Liver (tissue), 9 donors: Measurements from ENCODE around the gene ACTN3. TPM values are rescaled to one million over a fixed set of nuclear protein-coding genes. Genes with fewer than 3 reads are reported as not detected.

Experiments used
- DNase-seq: peaks from one replicate; pipeline ENCODE4 v3.0.0-alpha.2; 2017; ENCODE audit warnings: low spot score
- H3K27ac ChIP-seq, 2 donors: one replicate each; pipeline ENCODE4 v1.7.0; 2013; ENCODE audit warnings: inconsistent platforms in 2 of 2, low read length in 2 of 2, control low read depth in 1 of 2, low read depth in 1 of 2, mild to moderate bottlenecking in 1 of 2
- H3K27me3 ChIP-seq, 4 donors: one replicate each; pipeline versions ENCODE4 v1.6.1 to v1.7.0; 2013; ENCODE audit warnings: low read length in 3 of 4, inconsistent platforms in 1 of 4, mild to moderate bottlenecking in 1 of 4, moderate library complexity in 1 of 4; ENCODE audit not compliant: control insufficient read depth in 4 of 4, insufficient read depth in 4 of 4
- H3K36me3 ChIP-seq, 4 donors: one replicate each; pipeline versions ENCODE4 v1.6.1 to v1.7.0; 2013; ENCODE audit warnings: low read length in 3 of 4, mild to moderate bottlenecking in 3 of 4, low read depth in 1 of 4, moderate library complexity in 1 of 4; ENCODE audit not compliant: control insufficient read depth in 4 of 4, insufficient read depth in 3 of 4
- H3K4me1 ChIP-seq, 4 donors: one replicate each; pipeline versions ENCODE4 v1.6.1 to v1.7.0; 2013; ENCODE audit warnings: low read length in 3 of 4, mild to moderate bottlenecking in 3 of 4, moderate library complexity in 1 of 4; ENCODE audit not compliant: control insufficient read depth in 4 of 4, insufficient read depth in 4 of 4
- H3K4me3 ChIP-seq, 3 donors: one replicate each; pipeline versions ENCODE4 v1.6.1 to v1.7.0; 2013; ENCODE audit warnings: low read length in 3 of 3, control low read depth in 1 of 3, low read depth in 1 of 3, mild to moderate bottlenecking in 1 of 3
- H3K9ac ChIP-seq, 2 donors: one replicate each; pipeline ENCODE4 v1.7.0; 2013; ENCODE audit warnings: low read length in 2 of 2, mild to moderate bottlenecking in 2 of 2, moderate library complexity in 2 of 2, control low read depth in 1 of 2, low read depth in 1 of 2
- H3K9me3 ChIP-seq, 4 donors: one replicate each; pipeline versions ENCODE4 v1.6.1 to v1.7.0; 2013; ENCODE audit warnings: low read length in 3 of 4; ENCODE audit not compliant: control insufficient read depth in 4 of 4
- ATF3 ChIP-seq: IDR thresholded peaks from 2 replicates; pipeline ENCODE4 v1.6.1; 2016; ENCODE audit warnings: antibody characterized with exemption
- EGR1 ChIP-seq, 2 donors: IDR thresholded peaks; 2 replicates each; pipeline ENCODE4 v1.6.1; 2016 to 2018; ENCODE audit warnings: antibody characterized with exemption in 2 of 2, low read depth in 2 of 2
- FOXA2 ChIP-seq: IDR thresholded peaks from 2 replicates; pipeline ENCODE4 v1.6.1; 2016; ENCODE audit warnings: antibody characterized with exemption
- HNF4A ChIP-seq, 2 donors: conservative IDR thresholded peaks; 2 replicates each; pipeline ENCODE4 v1.6.1; 2016; ENCODE audit warnings: antibody characterized with exemption in 2 of 2, mild to moderate bottlenecking in 2 of 2
- JUND ChIP-seq, 2 donors: IDR thresholded peaks; 2 replicates each; pipeline ENCODE4 v1.6.1; 2016; ENCODE audit warnings: antibody characterized with exemption in 2 of 2
- NR2F2 ChIP-seq: IDR thresholded peaks from 2 replicates; pipeline ENCODE4 v1.6.1; 2016; ENCODE audit warnings: antibody characterized with exemption
- REST ChIP-seq: IDR thresholded peaks from 2 replicates; pipeline ENCODE4 v1.6.1; 2016; ENCODE audit warnings: antibody characterized with exemption, mild to moderate bottlenecking
- RXRA ChIP-seq, 2 donors: IDR thresholded peaks; 2 replicates each; pipeline ENCODE4 v1.6.1; 2017 to 2018; ENCODE audit warnings: antibody characterized with exemption in 2 of 2, mild to moderate bottlenecking in 1 of 2
- TAF1 ChIP-seq: conservative IDR thresholded peaks from 2 replicates; pipeline ENCODE4 v1.6.1; 2016; ENCODE audit warnings: antibody characterized with exemption, mild to moderate bottlenecking
- YY1 ChIP-seq: IDR thresholded peaks from 2 replicates; pipeline ENCODE4 v1.6.1; 2016; ENCODE audit warnings: antibody characterized with exemption, mild to moderate bottlenecking
- ZBTB33 ChIP-seq: IDR thresholded peaks from 2 replicates; pipeline ENCODE4 v1.6.1; 2016; ENCODE audit warnings: antibody characterized with exemption
- WGBS: extraction: QIAGEN DNeasy Blood & Tissue Kit; methylation state at CpG from one replicate; pipeline ENCODE4 v1.1.7; 2013; 5-methylcytosine and 5-hydroxymethylcytosine counted together
- polyA plus RNA-seq, 2 donors: library from polyadenylated mRNA; stranded (reverse) in 1 of 2; unstranded in 1 of 2; fragments of 200-250 nt in 1 of 2; fragments of >200 nt in 1 of 2; fragmentation: Nextera tagmentation in 1 of 2; extraction: Ambion mirVana in 1 of 2; gene quantifications; one replicate each; pipeline versions ENCODE4 v1.2.1 to v1.2.3, GENCODE V29; 2013 to 2015
- total RNA-seq, 2 donors: library from RNA; depleted of rRNA; stranded (reverse); fragments of >200 nt; gene quantifications; one replicate each; pipeline ENCODE4 v1.2.3, GENCODE V29; 2014
- TF ChIP-seq, protein P1 (sequence below): fragments of 150-350 bp; IDR thresholded peaks from 2 replicates; pipeline ENCODE4 v1.5.1; 2017; ENCODE audit warnings: improper control_type of control experiment, low read depth, low read length; ENCODE audit not compliant: missing input control
- TF ChIP-seq, protein P2 (sequence below): IDR thresholded peaks from 2 replicates; pipeline ENCODE4 v1.6.1; 2016; ENCODE audit warnings: antibody characterized with exemption
- donor health status: healthy.
- donor health status: healthy.
- donor health status: healthy.
- donor health status: healthy.
- donor health status: healthy.

The ACTN3 gene
- total and polyA plus RNA-seq, 4 donors = not detected

- no peaks in the 10 kb centered on the region for H3K9me3 ChIP-seq
- 4% methylated on average over 12 of the region's 12 CpGs for WGBS
- peak overlapping the region; percentile 56 to 93 (median 91) for H3K4me3 ChIP-seq
- peak overlapping the region; percentile 70 to 73 for H3K9ac ChIP-seq
- no peaks in the 10 kb centered on the region for H3K27me3 ChIP-seq
- H3K4me1 ChIP-seq = peaks cover 15 to 40% (median 31%) of the 10 kb centered on the region in 4 donors
- H3K27ac ChIP-seq = peak overlapping the region; percentile 77 to 79
- no peaks in the 10 kb centered on the region for H3K36me3 ChIP-seq
- DNase-seq = no peak
- TF ChIP-seq, protein P1, sequence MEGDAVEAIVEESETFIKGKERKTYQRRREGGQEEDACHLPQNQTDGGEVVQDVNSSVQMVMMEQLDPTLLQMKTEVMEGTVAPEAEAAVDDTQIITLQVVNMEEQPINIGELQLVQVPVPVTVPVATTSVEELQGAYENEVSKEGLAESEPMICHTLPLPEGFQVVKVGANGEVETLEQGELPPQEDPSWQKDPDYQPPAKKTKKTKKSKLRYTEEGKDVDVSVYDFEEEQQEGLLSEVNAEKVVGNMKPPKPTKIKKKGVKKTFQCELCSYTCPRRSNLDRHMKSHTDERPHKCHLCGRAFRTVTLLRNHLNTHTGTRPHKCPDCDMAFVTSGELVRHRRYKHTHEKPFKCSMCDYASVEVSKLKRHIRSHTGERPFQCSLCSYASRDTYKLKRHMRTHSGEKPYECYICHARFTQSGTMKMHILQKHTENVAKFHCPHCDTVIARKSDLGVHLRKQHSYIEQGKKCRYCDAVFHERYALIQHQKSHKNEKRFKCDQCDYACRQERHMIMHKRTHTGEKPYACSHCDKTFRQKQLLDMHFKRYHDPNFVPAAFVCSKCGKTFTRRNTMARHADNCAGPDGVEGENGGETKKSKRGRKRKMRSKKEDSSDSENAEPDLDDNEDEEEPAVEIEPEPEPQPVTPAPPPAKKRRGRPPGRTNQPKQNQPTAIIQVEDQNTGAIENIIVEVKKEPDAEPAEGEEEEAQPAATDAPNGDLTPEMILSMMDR = no peak
- no peak for TF ChIP-seq ZBTB33
- no peak for TF ChIP-seq EGR1 (IDR thresholded peaks at IDR 0.05; ENCODE audit: low read depth in 2 of 2)
- TF ChIP-seq ATF3 = no peak
- no peak for TF ChIP-seq HNF4A (conservative IDR thresholded peaks at IDR 0.05)
- TF ChIP-seq, protein P2, sequence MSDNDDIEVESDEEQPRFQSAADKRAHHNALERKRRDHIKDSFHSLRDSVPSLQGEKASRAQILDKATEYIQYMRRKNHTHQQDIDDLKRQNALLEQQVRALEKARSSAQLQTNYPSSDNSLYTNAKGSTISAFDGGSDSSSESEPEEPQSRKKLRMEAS = no peak
- no peak for TF ChIP-seq REST
- TF ChIP-seq FOXA2 = no peak
- no peak for TF ChIP-seq RXRA (IDR thresholded peaks at IDR 0.05)
- TF ChIP-seq YY1 = no peak
- TF ChIP-seq JUND (IDR thresholded peaks at IDR 0.05) = no peak
- no peak for TF ChIP-seq NR2F2
- no peak for TF ChIP-seq TAF1
Observed at GRCh38 chr11:66593303-66593635, 46.6 kb downstream of the ACTN3 start.

- DNase-seq = no peak
- Histone ChIP-seq H3K4me3 (peak overlapping the region; percentile 56 to 93 (median 91)), H3K9me3 (no peaks in the 10 kb centered on the region), H3K9ac (peak overlapping the region; percentile 70 to 73), H3K27me3 (no peaks in the 10 kb centered on the region), H3K4me1 (peaks cover 15 to 40% (median 31%) of the 10 kb centered on the region in 4 donors), H3K36me3 (no peaks in the 10 kb centered on the region), H3K27ac (no peak overlapping the region)
- TF ChIP-seq ZBTB33 (no peak), REST (peak; percentile 65)
- TF ChIP-seq, protein P2 = no peak
- WGBS = 26% methylated on average over 7 of the region's 7 CpGs
Observed at GRCh38 chr11:66593650-66594049, 46.9 kb downstream of the ACTN3 start.
